Activated CD8-positive, alpha-beta T cell treated with anti-CD3 and anti-CD28 coated beads, Interleukin-2, amount 10 ng/mL, durations not matched to agents 7 days and 5 days (primary cell): ENCODE results near the gene KCTD17. TPM values are rescaled to one million over a fixed set of nuclear protein-coding genes. Genes with fewer than 3 reads are reported as not detected.
A peak's percentile ranks its signal among the peaks of the same experiment; 100 is the strongest.

ENCODE experiments used
- ATAC-seq: fragments of 150-1000 bp; cut with Tn5 transposase; one replicate; pipeline ENCODE4 v1.10.0; 2021; ENCODE audit warnings: moderate library complexity
- CTCF ChIA-PET: fragments of 350-600 bp; sonication (Branson Sonifier 250); formaldehyde crosslinking; loops from one replicate; lab custom pipeline; 2021; ENCODE audit warnings: antibody characterized with exemption; lab: Charles Lee
- POLR2A ChIA-PET: fragments of 350-600 bp; sonication (Branson Sonifier 250); formaldehyde crosslinking; loops from one replicate; lab custom pipeline; 2021; ENCODE audit warnings: antibody characterized with exemption; lab: Charles Lee
- DNase-seq: peaks from one replicate; pipeline ENCODE4 v3.0.0-alpha.2; 2020
- H3K27ac Mint-ChIP-seq: one replicate; pipeline ENCODE4 v1.8.0; 2021; ENCODE audit warnings: mild to moderate bottlenecking, mixed read lengths
- H3K27me3 Mint-ChIP-seq: one replicate; pipeline ENCODE4 v1.8.0; 2021; ENCODE audit warnings: low read depth, mixed read lengths
- H3K36me3 Mint-ChIP-seq: one replicate; pipeline ENCODE4 v1.8.0; 2021; ENCODE audit warnings: low read depth, mixed read lengths
- H3K4me1 Mint-ChIP-seq: one replicate; pipeline ENCODE4 v1.8.0; 2021; ENCODE audit warnings: low read depth, mixed read lengths
- H3K4me3 Mint-ChIP-seq: one replicate; pipeline ENCODE4 v1.8.0; 2021; ENCODE audit warnings: mild to moderate bottlenecking, mixed read lengths
- H3K9me3 Mint-ChIP-seq: one replicate; pipeline ENCODE4 v1.8.0; 2022; ENCODE audit warnings: mixed read lengths; ENCODE audit not compliant: insufficient read depth
- total RNA-seq, 2 experiments: library from RNA; stranded (reverse); gene quantifications; one replicate each; pipeline ENCODE4 v1.2.3, GENCODE V29; 2021

The KCTD17 gene
- total RNA-seq, 2 experiments from 2014 or later, result 34.3 to 35.9 TPM

DNA sequence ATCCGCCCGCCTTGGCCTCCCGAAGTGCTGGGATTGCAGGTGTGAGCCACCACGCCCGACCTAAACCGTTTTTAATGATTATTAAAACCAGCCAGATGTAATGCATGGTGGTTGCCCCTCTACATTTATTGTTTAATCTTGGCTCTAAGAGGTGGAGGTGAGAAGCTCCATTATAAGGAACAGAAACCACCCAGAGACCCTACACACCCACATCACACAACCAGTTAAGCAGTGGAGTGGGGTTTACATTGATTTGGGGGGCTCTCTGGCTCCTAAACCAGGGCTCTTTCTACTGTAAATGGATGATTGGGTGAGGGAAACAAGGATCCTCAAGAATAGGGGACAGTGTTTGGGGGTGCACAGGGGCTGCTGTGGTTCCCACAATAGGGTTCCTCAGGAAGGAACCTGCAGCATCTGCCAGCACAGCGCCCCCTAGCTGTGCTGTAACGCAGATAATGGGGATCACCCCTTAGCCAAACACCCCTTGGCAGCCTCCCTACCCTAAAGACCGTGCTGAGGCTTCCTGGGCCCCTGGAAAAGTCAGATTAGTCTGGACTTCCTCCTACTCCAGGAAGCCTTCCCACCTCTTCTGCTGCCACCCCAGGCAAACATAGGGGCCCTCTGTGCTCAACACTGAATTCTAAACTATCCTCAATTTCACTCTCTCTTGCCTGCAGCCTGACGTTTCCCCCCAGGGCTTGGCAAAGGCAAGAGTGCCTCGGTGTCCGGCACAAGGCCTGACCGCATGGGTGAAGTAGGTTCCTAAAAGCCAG is 29.6 kb upstream of the KCTD17 start:
- Mint-ChIP-seq H3K27me3 (peaks cover 2% of the 10 kb centered on the region), H3K9me3 (no peaks in the 10 kb centered on the region), H3K36me3 (peaks cover 2% of the 10 kb centered on the region), H3K4me3 (no peak overlapping the region), H3K4me1 (peaks cover 24% of the 10 kb centered on the region), H3K27ac (no peak overlapping the region)
- ChIA-PET POLR2A (no interaction called here), CTCF (interaction anchor here (0.6 to 3.0 kb wide), 14 partner anchors 10 to 355 kb away, joined by 3 to 13 read pairs (median 3); a partner anchor contains a TSS)
- peak; percentile 65 for DNase-seq
- no peak for ATAC-seq

DNA sequence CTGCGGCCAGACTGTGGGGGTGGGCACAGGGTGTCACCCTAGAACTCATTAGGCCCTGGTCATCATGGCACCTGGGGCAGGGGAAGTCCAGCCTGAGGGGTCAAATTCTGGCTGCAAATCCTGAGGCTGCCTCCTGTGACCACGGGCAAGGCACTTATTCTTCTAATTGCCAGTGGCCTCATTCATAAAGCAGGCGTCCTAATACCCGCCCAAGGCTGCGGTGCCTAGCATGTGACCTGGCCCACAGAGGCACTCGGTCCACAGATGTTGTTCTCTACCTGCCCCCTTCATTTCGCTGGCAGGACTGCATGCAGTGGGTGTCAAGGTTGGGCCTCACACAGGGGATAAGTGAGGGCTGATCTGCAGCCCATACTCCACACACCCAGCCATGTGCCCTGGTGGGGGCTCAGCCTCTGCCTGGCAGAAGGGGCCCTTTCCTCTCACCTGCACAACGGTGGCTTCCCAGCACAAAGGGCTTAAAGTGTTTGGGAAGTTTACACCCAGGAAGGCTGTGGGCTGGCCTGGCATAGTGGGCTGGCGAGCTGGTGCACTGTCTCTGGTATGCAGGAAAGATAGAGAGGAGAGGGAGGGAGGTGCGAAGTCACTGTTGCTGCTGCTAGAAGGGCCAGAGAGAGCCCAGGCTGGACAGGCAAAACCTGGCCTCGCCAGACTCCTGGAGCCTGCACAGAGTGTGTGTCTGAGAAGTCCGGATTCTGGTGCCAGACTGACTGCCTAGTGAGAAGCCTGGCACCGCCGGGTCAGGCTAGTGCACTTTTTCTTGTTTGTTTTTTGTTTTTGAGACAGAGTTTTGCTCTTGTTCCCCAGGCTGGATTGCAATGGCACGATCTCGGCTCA is 28.8 kb upstream of the KCTD17 start:
- Mint-ChIP-seq H3K4me1 (peaks cover 24% of the 10 kb centered on the region), H3K4me3 (no peak overlapping the region), H3K27me3 (peaks cover 2% of the 10 kb centered on the region), H3K27ac (no peak overlapping the region), H3K9me3 (no peaks in the 10 kb centered on the region), H3K36me3 (peaks cover 3% of the 10 kb centered on the region)
- ChIA-PET POLR2A (no interaction called here), CTCF (interaction anchor here (1.3 to 3.0 kb wide), 7 partner anchors 14 to 240 kb away, joined by 3 to 13 read pairs (median 5); a partner anchor contains a TSS)
- DNase-seq, result no peak
- no peak for ATAC-seq

GRCh38 chr22:37023743-37024338 is 27.7 kb upstream of the KCTD17 start:
- no peaks in the 10 kb centered on the region for H3K9me3 Mint-ChIP-seq
- ChIA-PET POLR2A (no interaction called here), CTCF (no interaction called here)
- no peak for ATAC-seq
- H3K27me3 Mint-ChIP-seq, result peaks cover 2% of the 10 kb centered on the region
- peaks cover 18% of the 10 kb centered on the region for H3K4me1 Mint-ChIP-seq
- H3K27ac Mint-ChIP-seq, result no peak overlapping the region
- H3K36me3 Mint-ChIP-seq, result peaks cover 3% of the 10 kb centered on the region
- H3K4me3 Mint-ChIP-seq, result no peak overlapping the region
- no peak for DNase-seq

DNA sequence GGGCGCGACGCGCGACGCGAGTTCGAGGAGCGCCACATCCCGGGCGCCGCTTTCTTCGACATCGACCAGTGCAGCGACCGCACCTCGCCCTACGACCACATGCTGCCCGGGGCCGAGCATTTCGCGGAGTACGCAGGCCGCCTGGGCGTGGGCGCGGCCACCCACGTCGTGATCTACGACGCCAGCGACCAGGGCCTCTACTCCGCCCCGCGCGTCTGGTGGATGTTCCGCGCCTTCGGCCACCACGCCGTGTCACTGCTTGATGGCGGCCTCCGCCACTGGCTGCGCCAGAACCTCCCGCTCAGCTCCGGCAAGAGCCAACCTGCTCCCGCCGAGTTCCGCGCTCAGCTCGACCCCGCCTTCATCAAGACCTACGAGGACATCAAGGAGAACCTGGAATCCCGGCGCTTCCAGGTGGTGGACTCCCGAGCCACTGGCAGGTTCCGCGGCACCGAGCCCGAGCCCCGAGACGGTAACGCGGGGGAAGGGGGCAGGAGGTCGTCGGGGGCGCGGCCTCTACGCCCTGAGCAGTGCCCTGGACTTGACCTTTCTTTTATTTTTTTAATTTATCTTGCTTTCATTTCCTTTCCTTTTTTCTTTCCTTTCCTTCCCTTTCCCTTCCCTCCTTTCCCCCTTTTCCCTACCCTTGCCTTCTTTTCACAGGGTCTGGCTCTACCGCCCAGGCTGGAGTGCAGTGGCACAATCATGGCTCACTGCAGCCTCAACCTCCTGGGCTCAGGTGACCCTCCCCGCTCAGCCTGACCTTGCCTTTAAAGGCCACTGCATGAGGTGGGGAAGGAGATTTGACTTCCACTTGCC is 27.0 kb upstream of the KCTD17 start:
- POLR2A ChIA-PET, result no interaction called here
- CTCF ChIA-PET, result interaction anchor here (1.1 to 1.9 kb wide), 2 partner anchors 21 to 175 kb away, joined by 5 to 7 read pairs; no protein-coding TSS in a partner anchor
- no peak for DNase-seq
- Mint-ChIP-seq H3K27me3 (peaks cover 2% of the 10 kb centered on the region), H3K4me3 (no peak overlapping the region), H3K9me3 (no peaks in the 10 kb centered on the region), H3K27ac (no peak overlapping the region), H3K4me1 (peaks cover 18% of the 10 kb centered on the region), H3K36me3 (peaks cover 3% of the 10 kb centered on the region)
- ATAC-seq, result no peak

DNA sequence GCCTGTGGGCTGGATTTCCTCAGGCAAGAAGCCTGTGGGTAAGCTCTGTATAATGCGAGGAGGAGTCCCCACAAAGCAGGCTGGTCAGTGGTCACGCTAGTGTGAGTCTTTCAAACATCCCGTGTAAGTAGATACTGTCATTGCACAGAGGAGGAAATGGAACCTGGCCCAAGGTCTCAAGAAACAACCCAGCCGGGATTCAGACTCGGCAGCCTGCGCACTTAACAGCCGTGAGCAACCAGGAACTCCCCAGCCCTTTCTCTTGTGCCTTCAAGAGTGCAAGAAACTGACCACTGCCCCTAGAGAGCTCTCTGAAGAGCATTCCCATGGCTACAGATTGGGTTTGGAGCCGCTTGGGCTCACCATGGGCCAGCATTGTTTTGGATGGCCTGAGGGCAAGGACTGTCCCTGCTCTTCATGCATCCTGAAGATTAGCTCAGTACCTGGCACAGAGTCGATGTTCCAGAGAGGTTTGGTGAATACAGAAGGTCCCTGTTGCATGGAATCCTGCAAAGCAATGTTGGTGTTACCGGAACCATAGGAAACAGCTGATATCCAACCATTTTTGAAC is 26.0 kb upstream of the KCTD17 start:
- peaks cover 3% of the 10 kb centered on the region for H3K36me3 Mint-ChIP-seq

DNA sequence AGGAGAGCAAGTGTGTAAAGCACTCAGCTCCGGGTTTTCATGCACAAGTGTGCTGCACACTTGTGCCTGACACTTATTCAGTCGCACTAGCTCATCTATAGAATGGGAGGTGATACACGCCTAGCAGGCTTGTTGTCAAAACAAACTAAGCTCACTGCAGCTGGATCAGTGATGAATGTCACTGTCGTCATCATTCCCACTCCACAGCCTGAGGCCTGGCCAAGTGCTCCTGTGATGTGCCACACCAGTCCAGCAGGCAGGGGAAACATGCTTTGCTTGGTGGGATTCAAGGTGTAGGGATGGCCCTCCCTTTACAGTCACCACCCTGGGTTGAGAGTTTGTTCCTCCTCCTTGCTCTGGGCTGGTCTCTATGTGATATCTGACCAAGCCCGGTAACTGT is 25.2 kb upstream of the KCTD17 start:
- no peak for ATAC-seq
- H3K27me3 Mint-ChIP-seq, result peaks cover 2% of the 10 kb centered on the region
- no peak for DNase-seq

More for the DNA sequence above, 26.0 kb upstream of the KCTD17 start:
- ATAC-seq (no peak), DNase-seq (no peak)
- Mint-ChIP-seq H3K4me3 (no peak overlapping the region), H3K4me1 (peaks cover 10% of the 10 kb centered on the region), H3K9me3 (no peaks in the 10 kb centered on the region), H3K27ac (no peak overlapping the region), H3K27me3 (peaks cover 2% of the 10 kb centered on the region)
- POLR2A ChIA-PET, result no interaction called here
- CTCF ChIA-PET, result interaction anchor here (1.1 to 1.9 kb wide), 2 partner anchors 20 to 174 kb away, joined by 5 to 7 read pairs; no protein-coding TSS in a partner anchor

GRCh38 chr22:37027556-37027955 is 24.0 kb upstream of the KCTD17 start:
- DNase-seq, result no peak
- H3K9me3 Mint-ChIP-seq, result no peaks in the 10 kb centered on the region

More for the DNA sequence above, 25.2 kb upstream of the KCTD17 start:
- peaks cover 3% of the 10 kb centered on the region for H3K36me3 Mint-ChIP-seq
- CTCF ChIA-PET, result interaction anchor here (1.9 kb wide), 1 partner anchor 19 kb away, joined by 7 read pairs; no protein-coding TSS in a partner anchor
- no peak overlapping the region for H3K27ac Mint-ChIP-seq
- POLR2A ChIA-PET, result interaction anchor here (0.6 kb wide), 1 partner anchor 603 kb away, joined by 3 read pairs; no protein-coding TSS in a partner anchor
- H3K4me3 Mint-ChIP-seq, result no peak overlapping the region
- H3K9me3 Mint-ChIP-seq, result no peaks in the 10 kb centered on the region
- peaks cover 5% of the 10 kb centered on the region for H3K4me1 Mint-ChIP-seq

DNA sequence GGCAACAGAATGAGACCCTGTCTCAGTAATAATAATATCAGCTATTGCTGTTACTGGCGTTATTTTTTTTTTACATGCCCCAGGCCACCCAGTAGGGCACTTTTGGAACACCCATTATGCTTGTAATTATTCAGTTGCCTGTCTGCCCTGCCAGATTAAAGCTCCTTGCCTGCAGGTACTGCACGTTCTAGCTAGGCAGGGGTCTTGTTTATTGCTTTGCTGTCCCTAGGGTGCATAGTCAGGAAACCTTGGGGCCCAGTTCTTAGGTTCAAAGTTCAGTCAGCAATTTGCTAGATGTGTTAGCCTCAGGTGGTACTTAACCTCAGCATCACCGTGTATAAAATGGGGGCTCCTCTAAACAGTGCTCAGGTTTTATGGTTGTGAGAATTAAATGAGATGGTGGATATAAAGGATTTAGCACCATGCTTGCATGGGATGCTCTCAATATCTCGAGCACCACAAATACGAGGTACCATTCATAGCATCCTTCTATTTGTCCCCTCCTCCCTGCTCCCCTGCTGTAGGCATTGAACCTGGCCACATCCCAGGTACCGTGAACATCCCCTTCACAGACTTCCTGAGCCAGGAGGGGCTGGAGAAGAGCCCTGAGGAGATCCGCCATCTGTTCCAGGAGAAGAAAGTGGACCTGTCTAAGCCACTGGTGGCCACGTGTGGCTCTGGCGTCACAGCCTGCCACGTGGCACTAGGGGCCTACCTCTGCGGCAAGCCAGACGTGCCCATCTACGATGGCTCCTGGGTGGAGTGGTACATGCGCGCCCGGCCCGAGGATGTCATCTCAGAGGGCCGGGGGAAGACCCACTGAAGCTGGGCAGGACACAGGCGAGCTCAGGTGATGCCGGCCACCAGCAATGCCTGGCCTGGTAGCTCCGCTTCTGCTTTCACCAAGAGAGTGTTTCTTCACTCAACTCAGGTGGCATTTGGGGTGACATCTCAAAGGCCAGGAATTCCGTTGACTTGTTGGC is 22.6 kb upstream of the KCTD17 start:
- H3K36me3 Mint-ChIP-seq, result peaks cover 3% of the 10 kb centered on the region
- H3K4me1 Mint-ChIP-seq, result no peaks in the 10 kb centered on the region
- H3K27ac Mint-ChIP-seq, result no peak overlapping the region
- CTCF ChIA-PET, result interaction anchor here (1.2 to 1.6 kb wide), 5 partner anchors 14 to 51 kb away, joined by 3 to 6 read pairs (median 3); no protein-coding TSS in a partner anchor
- H3K4me3 Mint-ChIP-seq, result no peak overlapping the region
- no peaks in the 10 kb centered on the region for H3K27me3 Mint-ChIP-seq
- ATAC-seq (no peak), DNase-seq (no peak)
- H3K9me3 Mint-ChIP-seq, result no peaks in the 10 kb centered on the region
- POLR2A ChIA-PET, result interaction anchor here (0.6 kb wide), 1 partner anchor 747 kb away, joined by 3 read pairs; no protein-coding TSS in a partner anchor

More at GRCh38 chr22:37027556-37027955, 24.0 kb upstream of the KCTD17 start:
- POLR2A ChIA-PET, result no interaction called here
- no peak for ATAC-seq
- Mint-ChIP-seq H3K27ac (no peak overlapping the region), H3K27me3 (no peaks in the 10 kb centered on the region), H3K4me1 (no peaks in the 10 kb centered on the region), H3K4me3 (no peak overlapping the region), H3K36me3 (peaks cover 3% of the 10 kb centered on the region)
- CTCF ChIA-PET, result interaction anchor here (1.4 kb wide), 1 partner anchor 16 kb away, joined by 3 read pairs; no protein-coding TSS in a partner anchor

- H3K4me3 Mint-ChIP-seq, result no peak overlapping the region
- DNase-seq, result no peak
- H3K27me3 Mint-ChIP-seq, result peaks cover 5% of the 10 kb centered on the region
- H3K27ac Mint-ChIP-seq, result no peak overlapping the region
- no peaks in the 10 kb centered on the region for H3K4me1 Mint-ChIP-seq
- peaks cover 2% of the 10 kb centered on the region for H3K36me3 Mint-ChIP-seq
- CTCF ChIA-PET, result interaction anchor here (1.2 to 1.6 kb wide), 2 partner anchors 15 to 19 kb away, joined by 3 to 6 read pairs; no protein-coding TSS in a partner anchor
- POLR2A ChIA-PET, result no interaction called here
- ATAC-seq, result no peak
- no peaks in the 10 kb centered on the region for H3K9me3 Mint-ChIP-seq
Measured at GRCh38 chr22:37030560-37031281, 20.8 kb upstream of the KCTD17 start.
